GM18511 (cell line): Measurements from ENCODE around the gene TBC1D19.
A peak's percentile ranks its signal among the peaks of the same experiment; 100 is the strongest.

Experiments
- ATAC-seq: cut with Tn5 transposase; IDR thresholded peaks from one replicate; pipeline ENCODE4 v1.9.1; 2021; ENCODE audit warnings: mild to moderate bottlenecking, moderate library complexity; ENCODE audit not compliant: unreplicated experiment

Gene TBC1D19

DNA sequence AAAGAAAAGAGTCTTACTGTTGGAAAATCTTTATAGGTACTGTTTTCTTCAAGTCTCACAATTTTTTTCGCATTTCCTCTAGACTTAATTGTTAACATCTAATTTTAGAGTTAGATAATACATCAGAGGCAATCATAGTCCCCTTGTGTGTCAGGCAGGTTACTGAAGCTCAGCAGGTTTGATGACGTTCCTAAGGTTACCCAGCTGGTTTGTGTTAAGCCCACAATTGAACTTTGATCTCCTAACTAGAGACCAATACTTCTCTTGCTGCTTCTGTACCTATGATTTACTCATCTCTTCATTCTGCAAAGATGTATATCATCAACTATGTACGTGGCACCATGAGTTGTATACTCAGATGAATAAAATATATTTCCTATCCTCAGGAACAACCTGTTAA, 145.1 kb downstream of the TBC1D19 start:
- no peak for ATAC-seq

DNA sequence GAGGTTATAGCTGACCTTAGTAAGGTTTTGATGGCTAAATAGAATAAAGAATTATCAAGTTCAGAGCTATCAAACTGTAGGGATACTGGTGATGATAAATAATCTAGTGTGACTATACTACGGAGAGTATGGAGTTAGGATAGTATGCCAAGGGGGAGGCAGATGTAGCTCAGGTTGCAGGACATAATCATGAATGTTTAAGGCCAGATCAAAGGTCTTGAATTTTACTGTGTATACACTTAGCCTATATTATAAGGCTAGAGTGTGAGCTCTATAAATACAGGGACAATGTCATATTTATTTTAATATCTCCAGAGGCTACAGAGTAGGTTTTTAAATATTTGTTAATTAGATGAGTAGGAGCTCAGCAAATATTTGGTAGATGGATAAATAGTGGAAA, 145.7 kb downstream of the TBC1D19 start:
- ATAC-seq = no peak

DNA sequence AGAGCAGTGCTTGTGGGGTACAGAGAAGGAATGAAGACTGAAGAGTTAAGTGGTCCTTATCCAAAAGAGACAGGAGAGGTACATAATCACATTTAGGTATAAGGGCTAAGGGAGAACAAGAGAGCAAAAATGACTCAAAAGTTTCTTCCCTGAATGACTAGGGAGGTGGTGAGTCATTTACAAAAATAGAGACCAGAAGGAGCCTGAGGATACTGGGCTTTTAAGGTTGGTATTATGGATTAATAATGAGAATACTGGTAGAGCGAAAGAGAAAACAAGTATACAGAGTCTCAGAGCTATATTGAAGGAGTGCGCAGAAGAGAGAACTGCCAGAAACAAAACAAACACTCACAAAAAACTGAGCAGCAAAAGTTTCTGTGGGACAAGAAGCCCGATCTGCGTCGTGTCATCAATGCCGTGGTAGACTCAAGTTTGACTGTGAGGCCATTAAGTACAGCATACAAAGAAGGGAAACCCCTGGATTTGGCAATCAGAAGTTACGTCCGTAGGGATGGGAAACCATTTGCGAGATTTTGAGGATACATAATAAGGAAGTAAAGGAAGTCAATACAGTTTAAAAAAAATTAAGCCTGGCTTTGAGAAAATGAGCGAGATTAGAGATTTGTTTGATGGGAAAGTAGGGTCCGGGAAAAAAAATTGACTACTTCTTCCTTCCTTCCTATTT, 147.6 kb downstream of the TBC1D19 start:
- peak; percentile 85 for ATAC-seq

DNA sequence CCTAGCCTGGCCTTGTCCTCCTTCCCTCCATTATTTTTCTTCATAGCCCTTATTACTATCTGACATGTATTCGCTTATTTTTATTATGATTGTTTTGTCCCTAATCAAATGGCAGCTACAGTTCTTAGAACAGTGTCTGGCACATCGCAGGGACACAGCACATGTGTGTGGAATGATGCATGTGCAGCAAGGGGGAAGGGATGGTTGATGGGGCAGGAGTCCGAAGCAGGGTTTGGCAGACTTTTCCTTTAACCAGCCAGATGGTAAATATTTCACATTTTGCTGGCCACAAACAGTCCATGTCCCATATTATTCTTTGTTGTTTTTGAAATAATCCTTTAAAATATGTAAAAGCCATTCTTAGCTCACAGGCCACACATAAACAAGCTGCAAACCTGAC, 148.5 kb downstream of the TBC1D19 start:
- no peak for ATAC-seq

DNA sequence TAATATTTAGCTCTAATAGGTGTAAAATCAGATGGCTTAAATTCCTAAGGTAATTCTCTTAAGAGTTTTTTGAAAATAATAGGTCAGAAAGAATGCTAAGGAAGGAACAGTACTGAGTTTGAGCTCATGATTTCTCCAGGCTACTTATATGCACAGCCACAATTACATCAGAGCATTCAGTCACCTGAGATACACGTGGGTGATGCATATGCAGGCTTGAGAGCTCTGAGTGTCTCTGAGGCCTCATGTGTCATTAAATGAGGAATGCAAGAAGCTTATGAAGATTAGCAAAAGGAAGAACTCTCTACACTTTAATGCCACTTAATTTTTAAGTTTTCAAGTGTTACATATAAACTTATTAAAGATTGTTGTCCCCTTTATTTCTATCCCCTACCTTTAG, 152.7 kb downstream of the TBC1D19 start:
- no peak for ATAC-seq

DNA sequence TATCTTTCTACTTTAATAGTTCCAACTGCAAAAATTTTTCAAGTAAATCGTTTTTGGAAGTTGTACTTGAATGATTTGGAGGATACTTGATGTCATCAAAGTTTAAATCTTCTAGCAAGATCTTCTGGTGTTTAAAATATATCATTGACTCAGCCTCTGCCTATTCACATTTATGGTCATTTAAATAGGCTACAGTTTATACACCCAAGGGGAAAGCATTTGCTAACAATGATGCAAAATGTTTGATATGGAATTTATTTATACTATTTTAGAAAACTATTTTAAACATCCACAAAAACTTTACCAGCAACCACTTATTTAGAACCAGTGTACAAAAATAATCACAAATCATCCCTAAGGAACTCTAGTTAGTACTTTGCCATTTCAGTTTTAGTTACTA, 153.5 kb downstream of the TBC1D19 start:
- ATAC-seq = no peak

DNA sequence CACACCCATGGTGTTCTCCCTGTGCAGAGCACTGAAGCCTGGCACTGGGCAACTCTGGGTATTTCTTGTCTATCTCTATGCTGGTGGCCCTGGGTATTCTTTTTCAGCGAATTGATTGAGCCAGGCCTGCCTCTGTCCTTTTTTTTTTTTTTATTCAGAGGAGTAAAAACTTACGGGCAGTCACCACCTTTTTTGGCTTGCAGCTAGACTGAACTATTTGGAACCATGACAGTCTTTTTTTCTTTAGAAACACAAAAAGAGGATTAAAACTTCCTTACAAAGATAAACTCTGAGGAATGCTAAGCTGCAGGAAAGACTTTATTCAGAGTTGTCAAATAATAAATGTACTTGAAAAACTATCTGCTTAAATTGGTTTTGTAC, 157.6 kb downstream of the TBC1D19 start:
- no peak for ATAC-seq

DNA sequence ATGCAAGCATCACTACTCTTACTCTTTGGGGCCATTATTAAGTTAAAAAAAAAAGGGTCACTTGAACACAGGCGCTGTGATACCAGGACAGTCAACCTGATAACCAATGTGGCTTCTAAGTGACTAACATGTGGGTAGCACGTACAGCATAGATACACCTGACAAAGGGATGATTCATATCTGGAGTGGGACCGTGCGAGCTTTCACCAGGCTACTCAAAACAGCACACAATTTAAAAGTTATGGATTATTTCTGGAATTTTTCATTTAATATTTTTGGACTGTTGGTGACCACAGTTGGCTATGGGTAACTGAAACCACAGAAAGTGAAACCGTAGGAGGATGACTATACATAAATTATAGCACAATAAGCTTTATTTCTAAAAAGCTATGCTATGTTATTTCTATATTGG, 162.9 kb downstream of the TBC1D19 start:
- ATAC-seq = peak; percentile 99

DNA sequence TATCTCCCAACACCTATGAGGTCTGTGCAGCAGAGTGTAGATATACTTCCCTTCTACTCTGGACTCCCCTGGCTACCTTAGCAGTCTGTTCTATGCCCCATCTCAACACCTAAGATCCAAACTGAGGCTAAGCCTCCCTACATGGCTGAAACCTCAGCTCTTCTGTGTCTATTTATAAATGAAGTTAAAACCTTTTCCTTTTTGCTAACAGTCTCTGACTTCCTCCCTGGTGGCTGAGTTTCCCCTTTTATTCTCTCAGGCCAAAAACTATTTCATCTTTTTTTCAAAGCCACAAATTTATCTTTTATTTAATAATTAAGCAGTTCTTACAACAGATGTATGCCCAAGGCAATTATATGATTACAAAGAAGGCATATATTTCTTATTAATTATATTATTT, 164.9 kb downstream of the TBC1D19 start:
- no peak for ATAC-seq

DNA sequence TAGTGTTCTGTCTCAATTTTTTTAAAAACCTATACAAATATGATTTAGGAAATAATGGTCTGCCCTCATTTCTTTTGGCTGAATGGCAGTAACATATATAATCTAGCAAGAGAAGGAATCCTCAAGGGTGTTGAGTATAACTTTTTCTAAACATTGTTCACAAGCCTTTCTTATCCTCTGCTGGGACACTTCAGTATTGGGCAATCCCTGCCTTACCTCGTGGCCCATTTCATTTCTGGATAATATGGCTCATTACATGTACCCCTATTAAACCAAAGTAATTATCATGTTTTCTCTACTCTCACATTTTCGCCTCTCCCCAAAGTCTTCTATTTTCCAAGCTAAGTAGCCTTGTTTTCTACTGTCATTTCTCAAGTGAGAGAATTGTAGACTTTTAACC, 166.0 kb downstream of the TBC1D19 start:
- ATAC-seq = no peak

DNA sequence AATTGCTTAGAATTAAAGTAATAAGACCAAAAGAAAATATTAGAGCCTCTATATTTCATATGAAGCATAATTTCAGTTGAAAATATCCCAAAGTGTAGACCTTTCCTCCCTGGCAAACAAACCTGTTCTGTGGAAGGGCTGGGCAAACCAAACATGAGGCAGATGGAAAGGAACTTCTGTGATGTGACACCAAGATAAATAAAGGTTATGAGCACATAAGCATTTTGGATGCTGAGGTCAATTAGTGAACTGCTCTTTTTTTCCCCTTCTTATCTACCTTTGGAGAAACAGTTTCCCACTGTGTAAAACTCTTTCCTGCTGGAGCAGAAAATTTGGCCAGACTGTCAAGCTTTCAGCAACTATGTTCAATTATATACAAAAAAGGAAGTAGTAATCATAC, 167.1 kb downstream of the TBC1D19 start:
- no peak for ATAC-seq

DNA sequence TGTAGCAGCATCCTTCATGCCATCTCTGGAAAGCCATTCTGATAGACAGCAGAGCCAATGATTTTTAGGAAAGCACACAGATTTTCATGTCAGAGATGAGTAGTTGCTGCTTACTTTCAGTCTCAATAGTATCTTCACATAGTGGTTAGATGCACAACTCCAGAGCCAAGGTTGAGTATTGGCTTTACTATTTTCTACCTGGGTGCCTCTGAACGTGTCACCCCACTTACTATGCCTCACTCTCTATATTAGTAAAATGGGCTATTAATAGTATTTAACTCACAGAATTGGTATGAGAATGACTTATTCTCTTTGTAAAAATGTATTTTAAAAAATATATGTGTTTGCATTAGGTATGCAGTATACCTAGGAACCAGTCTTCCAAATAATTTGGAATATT, 168.0 kb downstream of the TBC1D19 start:
- ATAC-seq = peak; percentile 88

DNA sequence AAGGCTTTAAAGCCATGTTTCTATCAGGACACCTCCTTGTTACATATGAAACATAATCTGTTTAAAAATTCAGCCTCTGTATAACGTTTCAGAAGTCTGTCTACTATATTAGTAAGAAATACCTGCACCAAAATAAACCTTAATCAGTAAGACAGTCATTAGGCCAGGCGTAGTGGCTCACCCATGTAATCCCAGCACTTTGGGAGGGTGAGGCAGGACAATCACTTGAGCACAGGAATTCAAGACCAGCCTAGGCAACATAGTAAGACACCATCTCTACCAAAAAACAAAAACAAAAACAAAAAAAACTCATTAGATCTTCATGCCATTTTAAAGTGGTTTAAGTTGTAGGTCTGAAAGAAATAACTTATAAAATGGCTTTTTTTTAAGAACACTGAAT, 169.3 kb downstream of the TBC1D19 start:
- ATAC-seq = no peak

DNA sequence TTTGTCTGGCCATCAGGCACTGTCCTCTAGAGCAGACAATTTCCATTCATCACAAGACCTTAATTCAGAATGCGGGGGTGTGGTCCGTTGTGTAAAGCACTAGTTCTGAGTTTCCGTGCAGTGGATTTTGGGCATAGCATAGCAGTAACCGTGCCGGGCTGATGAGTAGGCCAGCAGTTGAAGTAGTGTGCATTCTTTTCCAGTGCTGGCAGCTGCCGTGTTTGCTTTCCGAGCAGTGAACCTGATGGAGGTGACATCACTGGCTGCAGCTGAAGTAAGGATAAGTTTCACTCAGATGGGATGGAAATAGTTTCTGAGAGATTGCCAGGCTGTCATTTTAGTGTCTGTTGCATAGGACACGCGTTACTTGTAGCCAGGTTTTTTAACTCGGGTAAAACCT, 169.7 kb downstream of the TBC1D19 start:
- no peak for ATAC-seq

DNA sequence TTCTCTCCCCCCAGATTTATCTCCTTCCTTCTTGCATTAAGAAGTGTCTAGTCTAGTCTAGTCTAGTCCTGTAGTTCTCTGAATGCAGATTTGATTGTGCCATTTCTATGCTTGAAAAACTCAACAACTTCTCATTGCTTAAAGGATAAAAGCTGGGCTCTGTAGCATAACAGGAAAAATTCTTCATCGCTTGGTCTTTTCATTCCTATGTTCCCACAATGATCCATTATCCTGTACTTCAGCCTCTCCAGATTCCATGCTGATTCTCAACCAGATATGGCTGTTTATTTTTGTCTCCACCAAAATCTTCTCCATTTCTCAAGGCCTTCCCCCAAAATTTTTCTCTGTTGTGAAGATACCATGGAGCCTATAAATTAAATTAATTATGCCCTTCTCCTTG, 173.9 kb downstream of the TBC1D19 start:
- no peak for ATAC-seq

DNA sequence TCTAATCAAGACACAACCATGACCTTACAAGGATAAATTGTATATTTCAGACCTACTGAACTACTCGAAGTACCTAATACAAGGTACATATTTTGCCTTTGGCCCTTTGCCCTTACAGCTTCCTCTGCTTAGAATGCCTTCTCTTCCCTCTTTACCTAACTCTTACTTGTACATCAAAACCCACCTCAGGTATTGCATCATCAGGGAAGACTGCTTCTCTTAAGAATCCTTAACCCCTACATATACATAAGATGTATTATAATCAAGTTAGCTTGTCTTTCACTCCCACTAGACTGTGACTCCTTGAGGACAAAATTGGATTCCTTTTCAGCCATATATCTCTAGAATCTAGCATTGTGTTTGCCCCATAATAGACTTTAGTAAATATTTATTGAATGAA, 175.0 kb downstream of the TBC1D19 start:
- ATAC-seq = no peak

DNA sequence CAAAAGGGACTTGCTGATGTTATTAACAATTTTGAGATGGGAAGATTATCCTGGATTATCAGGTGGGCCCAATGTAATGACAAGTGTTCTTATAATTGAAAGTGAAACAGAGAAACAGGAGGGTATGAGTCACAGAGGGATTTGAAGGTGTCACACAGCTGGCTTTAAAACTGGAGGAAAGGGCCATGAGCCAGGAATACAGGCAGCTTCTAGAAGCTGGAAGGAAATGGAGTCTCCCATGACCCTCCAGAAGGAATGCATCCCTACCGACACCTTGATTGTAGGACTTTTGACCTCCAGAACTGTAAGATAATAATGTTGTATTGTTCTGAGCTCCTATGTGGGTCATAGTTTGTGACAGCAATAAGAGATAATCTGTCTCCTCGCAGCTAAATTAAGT, 178.8 kb downstream of the TBC1D19 start:
- ATAC-seq = no peak

DNA sequence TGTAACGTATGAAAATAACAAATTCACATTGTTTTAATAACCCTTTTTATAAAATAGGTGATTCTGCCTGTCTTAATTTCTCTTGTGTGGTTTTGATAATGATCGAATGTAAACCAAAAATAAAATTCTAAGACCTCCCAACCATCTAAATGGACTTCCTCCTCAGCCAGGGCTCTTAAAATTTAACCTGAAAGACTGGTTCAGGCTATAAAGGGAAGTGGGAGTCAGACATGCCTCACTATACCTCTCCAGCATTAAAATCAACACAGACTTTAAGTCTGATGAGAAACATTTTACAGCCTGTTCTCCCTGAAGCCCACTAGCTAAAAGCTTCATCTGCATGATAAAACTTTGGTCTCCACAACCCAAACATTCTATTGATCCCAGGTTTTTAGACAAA, 179.2 kb downstream of the TBC1D19 start:
- no peak for ATAC-seq

DNA sequence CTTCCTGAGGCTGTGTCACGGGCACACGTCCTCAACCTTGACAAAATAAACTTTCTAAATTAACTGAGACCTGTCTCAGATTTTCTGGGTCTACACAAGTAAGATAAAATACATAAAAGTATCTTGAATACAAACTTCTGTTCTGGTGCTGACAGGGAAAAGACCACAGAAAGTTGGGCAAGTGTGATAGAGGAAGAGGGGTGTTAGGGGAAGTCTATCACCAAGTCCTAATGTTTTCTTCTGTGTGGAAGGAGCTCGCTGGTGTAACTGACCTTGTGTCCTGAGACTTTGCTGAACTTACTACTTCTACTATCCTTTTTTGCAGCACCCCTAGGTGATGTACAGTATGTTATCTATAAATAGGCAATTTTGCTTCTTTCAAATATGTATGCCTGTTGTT, 179.8 kb downstream of the TBC1D19 start:
- ATAC-seq = no peak

DNA sequence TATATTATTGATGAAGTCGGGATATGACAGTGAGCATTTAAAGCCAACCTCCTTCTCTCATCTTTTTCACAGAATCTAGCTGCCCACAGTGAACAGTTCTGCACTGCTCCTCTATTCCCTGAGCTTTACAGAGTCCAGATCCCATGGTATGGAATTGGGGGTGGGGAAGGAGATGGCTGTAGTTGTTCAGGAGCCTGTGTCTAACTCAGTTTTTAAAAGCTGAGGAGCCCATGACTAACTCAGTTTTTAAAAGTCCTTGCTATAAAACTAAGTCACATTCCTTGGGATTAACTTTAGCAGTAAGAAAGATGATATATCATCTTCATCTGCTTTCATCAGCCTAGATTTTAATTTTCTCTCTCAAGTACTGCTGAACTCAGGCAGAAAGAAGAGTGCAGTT, 180.3 kb downstream of the TBC1D19 start:
- ATAC-seq = no peak

DNA sequence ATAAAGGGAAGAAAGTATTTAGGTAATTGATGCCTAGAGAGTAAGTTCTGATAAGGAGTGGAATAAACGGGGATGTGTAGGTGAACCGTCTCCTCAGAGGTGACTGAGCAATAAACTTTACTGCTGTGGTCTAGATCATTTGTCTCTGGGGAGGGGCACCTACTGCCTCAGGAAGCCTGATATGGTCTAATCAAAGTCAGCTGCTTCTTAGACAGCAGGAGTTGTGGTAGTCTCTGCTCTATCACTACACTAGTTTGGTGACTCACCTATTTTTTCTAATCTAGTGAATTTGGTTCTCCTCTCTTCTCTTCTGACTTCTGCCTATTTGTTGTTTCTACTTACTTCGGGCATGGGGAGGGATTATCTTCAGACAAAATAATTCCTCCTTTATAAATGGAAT, 181.6 kb downstream of the TBC1D19 start:
- ATAC-seq = no peak

DNA sequence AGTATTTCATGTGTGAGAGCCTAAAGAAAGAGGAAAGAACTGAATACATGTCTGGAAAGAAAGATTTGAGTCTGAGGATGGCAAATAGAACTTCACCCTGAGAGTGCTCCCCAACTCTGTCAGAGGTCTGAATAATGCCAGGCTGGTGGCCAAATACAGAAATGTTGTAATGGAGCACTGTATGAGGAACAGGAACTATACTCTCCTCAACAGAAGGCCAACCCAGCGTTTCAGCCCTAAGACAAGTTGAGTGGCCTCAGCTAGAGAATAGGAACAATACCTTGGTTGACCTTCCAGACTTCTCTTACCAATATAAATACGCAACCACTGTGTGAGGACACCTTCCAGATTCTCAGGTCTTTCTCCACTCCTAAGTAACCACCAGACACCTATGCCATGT, 182.3 kb downstream of the TBC1D19 start:
- no peak for ATAC-seq

DNA sequence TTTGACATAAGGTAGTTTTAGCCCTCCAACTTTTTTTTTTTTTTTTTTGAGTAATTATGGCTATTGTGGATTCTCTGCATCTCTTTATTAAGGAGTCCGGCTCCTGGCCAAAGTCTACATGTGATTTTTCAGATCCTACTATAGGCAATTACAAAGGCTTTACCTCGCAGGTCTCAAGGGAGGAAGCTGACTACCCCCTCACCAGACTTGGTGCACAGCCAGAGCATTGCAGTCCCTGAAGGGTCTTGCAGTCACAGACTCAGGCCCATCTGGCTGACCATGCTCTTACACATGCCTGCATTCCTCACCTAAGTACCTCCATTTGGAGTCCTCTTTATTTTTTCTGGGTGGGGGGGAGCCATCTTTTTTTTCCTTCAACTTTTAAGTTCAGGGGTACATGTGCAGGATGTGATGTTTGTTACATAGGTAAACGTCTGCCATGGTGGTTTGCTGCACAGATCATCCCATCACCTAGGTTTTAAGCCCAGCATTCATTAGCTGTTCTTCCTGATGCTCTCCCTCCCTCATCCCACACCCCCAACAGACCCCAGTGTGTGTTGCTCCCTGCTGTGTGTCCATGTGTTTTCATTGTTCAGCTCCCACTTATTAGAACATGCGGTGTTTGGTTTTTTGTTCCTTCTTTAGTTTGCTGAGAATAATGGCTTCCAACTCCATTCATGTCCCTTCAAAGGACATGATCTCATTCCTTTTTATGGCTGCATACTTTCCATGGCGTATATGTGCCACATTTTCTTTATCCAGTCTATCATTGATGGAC, 188.4 kb downstream of the TBC1D19 start:
- ATAC-seq = no peak
